Tibial artery (tissue), 4 donors: ENCODE results near the gene MRGPRX3.

Experiments
- DNase-seq, 2 donors: peaks; one replicate each; pipeline ENCODE4 v3.0.0-alpha.2; 2019
- H3K27ac ChIP-seq, 2 donors: fragments of 200-600 bp; sonication (generic) in 1 of 2; 1 replicate in 1 of 2; 2 replicates in 1 of 2; pipeline ENCODE4 v1.5.1; 2018 to 2019; ENCODE audit warnings: mild to moderate bottlenecking in 1 of 2
- H3K27me3 ChIP-seq, 2 donors: fragments of 200-600 bp; sonication (generic) in 1 of 2; one replicate each; pipeline versions ENCODE4 v1.5.1 to v1.6.0; 2016 to 2019
- H3K36me3 ChIP-seq, 3 donors: fragments of 200-600 bp; sonication (generic) in 2 of 3; one replicate each; pipeline ENCODE4 v1.5.1; 2016 to 2019; ENCODE audit warnings: mild to moderate bottlenecking in 2 of 3
- H3K4me1 ChIP-seq, 4 donors: fragments of 200-600 bp; sonication (generic) in 2 of 4; 1 replicate in 3 of 4; 2 replicates in 1 of 4; pipeline ENCODE4 v1.5.1; 2016 to 2019
- H3K4me3 ChIP-seq, 2 donors: fragments of 200-600 bp; sonication (generic) in 1 of 2; 1 replicate in 1 of 2; 2 replicates in 1 of 2; pipeline ENCODE4 v1.5.1; 2018 to 2019; ENCODE audit warnings: mild to moderate bottlenecking in 2 of 2
- H3K9me3 ChIP-seq, 3 donors: fragments of 200-600 bp; sonication (generic) in 1 of 3; one replicate each; pipeline ENCODE4 v1.5.1; 2016 to 2019
- intact Hi-C: fragments of 100-400 bp; cut with DNase I; formaldehyde crosslinking; loops from one replicate; pipeline ENCODE4 v1.15.0; 2023; ENCODE audit warnings: low total_unique reads
- TF ChIP-seq, protein P1 (sequence below), 2 experiments: fragments of 200-600 bp in 1 of 2; fragments of 450-650 bp in 1 of 2; IDR thresholded peaks; one replicate each; pipeline ENCODE4 v1.5.1; 2017 to 2019; ENCODE audit warnings: antibody characterized with exemption in 2 of 2, mild to moderate bottlenecking in 1 of 2, moderate library complexity in 1 of 2

MRGPRX3 gene

DNA sequence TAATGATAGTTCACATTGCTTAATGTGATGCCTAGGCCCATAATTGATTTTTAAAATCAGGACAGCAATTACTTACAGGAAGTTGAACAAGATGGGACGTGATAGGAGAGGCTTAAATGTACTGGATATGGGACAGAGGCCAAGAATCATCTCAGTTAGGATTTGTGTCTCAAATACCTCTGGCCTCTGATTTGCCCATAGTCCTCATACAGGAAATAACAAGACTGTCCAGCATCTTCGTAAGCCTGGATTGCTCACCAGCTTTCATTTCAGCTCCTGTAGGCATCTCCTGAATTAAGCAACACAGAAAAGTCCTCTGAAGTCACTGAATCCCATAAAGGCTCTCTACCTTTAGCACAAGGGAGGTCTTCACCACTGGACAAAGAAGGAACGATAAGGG lies at the start of gene MRGPRX3:
Gene MRGPRX3, plus strand, starts transcription at position 231 of the 400 bp plus-strand sequence. CDS start 4,632 bp downstream, outside the sequence.
- DNase-seq: no peak
- Histone ChIP-seq H3K27ac (no peak within 1 kb of the TSS), H3K36me3 (no peaks in the 10 kb centered on the region), H3K4me3 (no peak within 1 kb of the TSS), H3K27me3 (peaks cover 0 to 10% of the 10 kb centered on the region in 2 donors), H3K4me1 (no peaks in the 10 kb centered on the region), H3K9me3 (no peaks in the 10 kb centered on the region)
- TF ChIP-seq, protein P1, sequence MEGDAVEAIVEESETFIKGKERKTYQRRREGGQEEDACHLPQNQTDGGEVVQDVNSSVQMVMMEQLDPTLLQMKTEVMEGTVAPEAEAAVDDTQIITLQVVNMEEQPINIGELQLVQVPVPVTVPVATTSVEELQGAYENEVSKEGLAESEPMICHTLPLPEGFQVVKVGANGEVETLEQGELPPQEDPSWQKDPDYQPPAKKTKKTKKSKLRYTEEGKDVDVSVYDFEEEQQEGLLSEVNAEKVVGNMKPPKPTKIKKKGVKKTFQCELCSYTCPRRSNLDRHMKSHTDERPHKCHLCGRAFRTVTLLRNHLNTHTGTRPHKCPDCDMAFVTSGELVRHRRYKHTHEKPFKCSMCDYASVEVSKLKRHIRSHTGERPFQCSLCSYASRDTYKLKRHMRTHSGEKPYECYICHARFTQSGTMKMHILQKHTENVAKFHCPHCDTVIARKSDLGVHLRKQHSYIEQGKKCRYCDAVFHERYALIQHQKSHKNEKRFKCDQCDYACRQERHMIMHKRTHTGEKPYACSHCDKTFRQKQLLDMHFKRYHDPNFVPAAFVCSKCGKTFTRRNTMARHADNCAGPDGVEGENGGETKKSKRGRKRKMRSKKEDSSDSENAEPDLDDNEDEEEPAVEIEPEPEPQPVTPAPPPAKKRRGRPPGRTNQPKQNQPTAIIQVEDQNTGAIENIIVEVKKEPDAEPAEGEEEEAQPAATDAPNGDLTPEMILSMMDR (IDR thresholded peaks at IDR 0.05): no peak
- intact Hi-C loops: no loop called here

- H3K4me3 ChIP-seq: no peak overlapping the region
- TF ChIP-seq, protein P1 (IDR thresholded peaks at IDR 0.05): no peak
- no peak overlapping the region for H3K27ac ChIP-seq
- no peaks in the 10 kb centered on the region for H3K9me3 ChIP-seq
- H3K27me3 ChIP-seq: no peaks in the 10 kb centered on the region
- intact Hi-C loops: no loop called here
- peaks cover 51 to 79% (median 58%) of the 10 kb centered on the region in 3 donors for H3K36me3 ChIP-seq
- DNase-seq: no peak
- no peaks in the 10 kb centered on the region for H3K4me1 ChIP-seq
Measured at GRCh38 chr11:18088366-18088765, 44.0 kb upstream of the MRGPRX3 start.

- TF ChIP-seq, protein P1 (IDR thresholded peaks at IDR 0.05): no peak
- intact Hi-C loops: no loop called here
- no peak for DNase-seq
- Histone ChIP-seq H3K27me3 (no peaks in the 10 kb centered on the region), H3K27ac (no peak overlapping the region), H3K9me3 (no peaks in the 10 kb centered on the region), H3K36me3 (peaks cover 53 to 81% (median 64%) of the 10 kb centered on the region in 3 donors), H3K4me1 (no peaks in the 10 kb centered on the region), H3K4me3 (no peak overlapping the region)
Measured at GRCh38 chr11:18088966-18089365, 43.4 kb upstream of the MRGPRX3 start.

DNA sequence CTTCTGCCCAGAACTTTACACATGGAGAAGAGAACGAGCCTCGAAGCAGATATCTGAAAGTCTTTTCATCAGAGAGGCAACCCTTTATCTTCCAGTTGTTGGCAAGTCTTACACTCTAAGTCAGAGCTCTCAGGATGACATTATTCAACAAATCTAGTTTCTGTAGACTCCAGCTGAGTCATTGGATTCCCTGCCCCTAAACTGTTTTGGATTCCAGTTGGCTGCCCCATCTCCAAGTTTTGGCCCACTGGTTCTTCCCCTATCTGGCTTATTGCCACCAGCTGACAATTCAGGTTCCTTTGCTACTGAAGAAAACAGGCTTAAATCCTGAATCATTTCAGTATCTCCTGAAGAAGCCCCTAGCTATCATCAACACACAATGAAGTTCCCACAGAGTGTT lies 40.6 kb upstream of the MRGPRX3 start:
- Histone ChIP-seq H3K36me3 (peaks cover 67 to 82% (median 77%) of the 10 kb centered on the region in 3 donors), H3K27me3 (no peaks in the 10 kb centered on the region), H3K4me1 (no peaks in the 10 kb centered on the region), H3K4me3 (no peak overlapping the region), H3K27ac (no peak overlapping the region), H3K9me3 (no peaks in the 10 kb centered on the region)
- TF ChIP-seq, protein P1 (IDR thresholded peaks at IDR 0.05): no peak
- no peak for DNase-seq
- intact Hi-C loops: no loop called here

GRCh38 chr11:18093959-18094358 lies 38.4 kb upstream of the MRGPRX3 start:
- no peak overlapping the region for H3K27ac ChIP-seq
- no peak overlapping the region for H3K4me3 ChIP-seq
- H3K36me3 ChIP-seq: peaks cover 50 to 61% (median 56%) of the 10 kb centered on the region in 3 donors
- no peak for DNase-seq
- H3K27me3 ChIP-seq: no peaks in the 10 kb centered on the region
- H3K4me1 ChIP-seq: no peaks in the 10 kb centered on the region
- intact Hi-C loops: no loop called here
- TF ChIP-seq, protein P1 (IDR thresholded peaks at IDR 0.05): no peak
- no peaks in the 10 kb centered on the region for H3K9me3 ChIP-seq
